ES-I3 (cell line): ENCODE results near the gene STK11.

Experiments
- H3K36me3 ChIP-seq: 2 replicates; pipeline ENCODE4 v1.6.1; 2013; ENCODE audit warnings: mild to moderate bottlenecking, low read length, control low read depth, moderate library complexity; ENCODE audit not compliant: insufficient read depth
- H3K4me1 ChIP-seq: 2 replicates; pipeline ENCODE4 v1.6.1; 2013; ENCODE audit warnings: mild to moderate bottlenecking, control low read depth, low read length; ENCODE audit not compliant: insufficient read depth
- H3K9ac ChIP-seq: 2 replicates; pipeline ENCODE4 v1.6.1; 2013; ENCODE audit warnings: low read depth, mild to moderate bottlenecking, low read length, moderate library complexity
- H3K9me3 ChIP-seq: 2 replicates; pipeline ENCODE4 v1.6.1; 2013; ENCODE audit warnings: mild to moderate bottlenecking, low read length, moderate library complexity; ENCODE audit not compliant: control insufficient read depth, insufficient read depth

STK11 gene

DNA sequence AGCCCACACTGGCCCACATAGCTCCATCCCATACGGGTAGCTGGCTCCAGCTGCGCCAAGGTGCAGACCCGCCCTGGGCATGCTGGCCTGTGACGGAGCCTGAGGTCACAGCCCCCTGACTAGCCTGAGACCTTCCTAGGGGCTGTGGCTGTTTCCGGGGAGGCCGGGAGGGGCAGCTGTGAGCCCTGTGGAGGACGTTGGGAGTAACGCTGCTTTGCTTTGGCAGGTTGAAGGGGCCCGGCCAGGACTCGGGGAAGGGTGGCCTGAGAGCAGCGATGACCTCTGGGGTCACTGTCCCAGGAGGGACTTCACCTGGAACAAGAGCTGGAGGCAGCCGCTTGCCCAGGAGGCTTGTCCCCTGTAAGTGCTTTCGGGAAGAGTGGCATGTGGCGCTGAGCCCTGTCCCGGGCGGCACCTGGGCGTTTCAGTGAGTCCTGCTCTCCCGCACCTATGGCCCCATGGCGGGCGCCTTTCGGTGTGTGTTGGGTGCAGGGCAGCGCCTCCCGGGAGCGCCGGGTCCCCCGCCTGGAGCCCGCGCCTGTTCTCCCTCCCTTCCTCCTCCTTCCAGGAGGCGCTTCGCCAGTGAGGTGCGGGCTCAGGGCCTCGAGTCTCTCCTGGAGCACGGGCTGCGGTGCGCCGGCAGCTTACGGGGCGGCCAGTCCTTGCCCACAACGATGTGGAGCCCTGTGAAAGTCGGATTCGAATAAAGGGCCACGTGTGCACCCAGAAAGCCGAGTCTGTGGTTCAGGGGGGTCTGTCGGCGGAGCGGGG, 68.7 kb downstream of the STK11 start:
- Histone ChIP-seq H3K9ac (peak overlapping the region; percentile 74), H3K4me1 (no peaks in the 10 kb centered on the region; the same call in 1 of the 2 replicates), H3K9me3 (no peaks in the 10 kb centered on the region), H3K36me3 (peaks cover 24% of the 10 kb centered on the region)

DNA sequence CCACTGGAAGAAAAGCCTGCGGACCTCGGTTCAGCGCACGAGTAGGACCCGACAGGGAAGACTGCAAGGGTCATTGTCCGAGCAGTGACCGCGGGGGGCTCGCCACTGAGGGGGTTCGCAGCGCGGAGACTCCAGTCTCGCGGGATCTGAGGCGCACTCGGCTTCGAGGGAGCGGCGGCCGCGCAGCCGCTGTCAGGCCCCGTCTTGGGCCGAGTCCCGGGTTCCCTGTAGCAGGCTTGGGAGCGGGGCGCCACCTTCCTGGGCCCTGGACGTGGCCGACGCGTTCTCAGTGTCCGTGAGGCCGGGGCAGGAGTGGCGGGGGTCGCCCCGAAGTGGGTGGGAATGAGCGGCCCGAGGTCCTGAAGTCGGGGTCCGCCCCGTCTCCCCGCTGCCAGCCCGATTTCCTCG, 69.3 kb downstream of the STK11 start:
- H3K9me3 ChIP-seq: no peaks in the 10 kb centered on the region
- no peaks in the 10 kb centered on the region; the same call in 1 of the 2 replicates for H3K4me1 ChIP-seq
- H3K9ac ChIP-seq: peak overlapping the region; percentile 74
- H3K36me3 ChIP-seq: peaks cover 24% of the 10 kb centered on the region

DNA sequence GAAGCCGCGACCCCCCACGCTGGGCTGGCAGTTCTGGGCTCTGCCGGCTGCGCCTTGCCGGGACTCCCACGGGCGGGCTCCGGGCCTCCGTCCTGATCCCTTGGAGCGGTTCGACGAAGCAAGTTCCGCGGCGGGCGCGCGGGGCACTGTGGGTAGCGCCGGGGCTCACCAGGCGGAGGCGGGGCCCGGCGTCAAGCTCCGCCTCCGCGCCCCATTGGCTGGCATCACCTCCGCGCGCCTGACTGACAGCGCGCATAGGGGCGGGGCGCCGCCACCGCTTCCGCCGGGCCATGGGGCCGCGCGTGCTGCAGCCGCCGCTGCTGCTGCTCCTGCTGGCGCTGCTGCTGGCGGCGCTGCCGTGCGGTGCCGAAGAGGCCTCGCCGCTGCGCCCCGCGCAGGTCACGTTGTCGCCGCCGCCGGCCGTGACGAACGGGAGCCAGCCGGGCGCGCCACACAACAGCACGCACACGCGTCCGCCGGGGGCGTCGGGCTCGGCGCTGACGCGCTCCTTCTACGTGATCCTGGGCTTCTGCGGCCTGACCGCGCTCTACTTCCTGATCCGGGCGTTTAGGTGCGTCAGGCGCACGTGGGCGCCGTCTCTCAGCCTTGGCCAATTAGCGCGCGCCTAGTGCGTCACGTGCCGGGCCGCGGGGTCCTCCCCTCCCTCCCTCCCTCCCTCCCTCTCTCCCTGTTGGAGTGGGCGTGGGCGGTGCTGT, 69.8 kb downstream of the STK11 start, which contains the start of gene FAM174C:
Gene FAM174C, plus strand, starts transcription at position 271 of the 716 bp plus-strand sequence. Its CDS starts 20 bp downstream, at position 291.
- H3K36me3 ChIP-seq: peaks cover 24% of the 10 kb centered on the region
- no peaks in the 10 kb centered on the region; the same call in 1 of the 2 replicates for H3K4me1 ChIP-seq
- H3K9ac ChIP-seq: peak within 1 kb of the TSS; percentile 74
- no peaks in the 10 kb centered on the region for H3K9me3 ChIP-seq

DNA sequence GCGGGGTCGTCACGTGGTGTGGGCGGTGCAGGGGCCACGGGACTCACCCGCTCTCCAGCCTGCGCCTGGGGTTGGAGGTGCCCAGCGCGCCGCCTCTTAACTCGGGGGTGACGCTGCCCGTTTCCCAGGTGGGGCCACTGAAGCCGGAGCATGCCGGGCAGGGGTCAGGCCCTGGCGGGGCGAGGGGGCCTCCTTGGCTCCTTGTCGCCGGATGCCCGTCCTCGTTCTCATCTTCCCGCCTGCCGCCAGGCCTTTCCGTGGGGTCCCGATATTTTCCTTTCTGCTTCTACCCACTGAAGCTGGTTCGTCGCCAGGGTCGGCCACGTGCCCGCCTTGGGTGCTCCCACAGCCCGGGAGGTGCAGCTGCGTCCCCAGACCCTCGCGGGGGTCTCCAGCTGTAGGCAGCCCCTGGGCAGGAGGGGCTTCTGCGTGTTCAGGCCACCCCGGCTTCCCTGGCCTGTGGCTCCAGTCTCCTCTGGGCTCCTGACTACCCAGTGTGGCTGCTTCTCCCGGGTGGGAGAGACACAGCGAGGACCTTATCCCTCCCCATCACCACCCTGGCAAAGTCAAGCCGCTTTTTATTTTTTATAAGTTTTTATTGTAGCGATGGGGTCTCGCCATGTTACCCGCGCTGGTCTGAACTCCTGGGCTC, 70.5 kb downstream of the STK11 start:
- Histone ChIP-seq H3K4me1 (no peaks in the 10 kb centered on the region; the same call in 1 of the 2 replicates), H3K9ac (peak overlapping the region; percentile 74), H3K36me3 (peaks cover 17% of the 10 kb centered on the region), H3K9me3 (no peaks in the 10 kb centered on the region)

DNA sequence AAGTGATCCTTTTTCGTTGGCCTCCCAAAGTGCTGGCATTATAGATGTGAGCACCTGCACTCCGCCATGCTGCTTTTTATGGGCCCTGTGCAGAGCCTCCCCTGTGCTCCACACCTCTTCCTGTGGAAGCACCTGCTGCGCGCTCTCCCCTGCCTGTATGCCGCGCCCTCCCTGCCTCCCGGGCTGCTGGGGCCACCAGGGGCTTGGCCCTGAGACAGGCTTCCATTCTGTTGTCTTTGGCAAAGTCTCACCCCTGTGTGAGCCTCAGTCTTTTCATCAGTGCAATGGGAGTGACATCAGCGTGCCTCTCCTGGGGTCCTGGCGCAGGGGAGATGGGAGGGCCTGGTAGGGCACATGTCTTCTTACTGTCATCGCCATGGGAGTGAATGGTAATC, 71.0 kb downstream of the STK11 start:
- H3K4me1 ChIP-seq: no peaks in the 10 kb centered on the region; the same call in 1 of the 2 replicates
- H3K9ac ChIP-seq: peak overlapping the region; percentile 74
- peaks cover 15% of the 10 kb centered on the region for H3K36me3 ChIP-seq
- H3K9me3 ChIP-seq: no peaks in the 10 kb centered on the region

DNA sequence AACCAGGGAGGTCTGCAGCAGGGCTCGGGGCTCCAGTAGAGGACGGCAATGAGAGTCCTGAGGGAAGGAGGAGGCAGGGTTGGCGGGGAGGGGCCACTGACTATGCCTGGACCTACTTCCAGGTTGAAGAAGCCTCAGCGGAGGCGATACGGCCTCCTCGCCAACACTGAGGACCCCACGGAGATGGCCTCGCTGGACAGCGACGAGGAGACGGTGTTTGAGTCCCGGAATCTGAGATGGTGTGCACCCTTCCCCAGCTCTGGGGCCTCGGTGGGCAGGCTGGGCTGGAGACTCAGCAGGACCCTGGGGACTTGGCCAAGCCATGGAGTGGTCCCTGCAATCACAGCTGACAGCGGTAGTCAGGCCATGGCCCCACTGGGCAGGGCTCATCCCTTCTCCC, 71.5 kb downstream of the STK11 start:
- Histone ChIP-seq H3K9ac (no peak overlapping the region), H3K36me3 (peaks cover 11% of the 10 kb centered on the region), H3K9me3 (no peaks in the 10 kb centered on the region), H3K4me1 (no peaks in the 10 kb centered on the region; the same call in 1 of the 2 replicates)
